Lower lobe of right lung (tissue), 2 donors: ENCODE data around the gene ZNF697. TPM values are rescaled to one million over a fixed set of nuclear protein-coding genes. Genes with fewer than 3 reads are reported as not detected.
"Not testable (repeated sequence)": the region's sequence is repeated elsewhere in the genome, so short reads cannot be mapped to it uniquely, and the experiment has no call there.

Source experiments
- ATAC-seq, 2 donors: fragments of 200-7000 bp; cut with Tn5 transposase; one replicate each; pipeline ENCODE4 v1.9.1; 2020 to 2022; ENCODE audit warnings: mild to moderate bottlenecking in 2 of 2, moderate library complexity in 2 of 2
- DNase-seq: peaks from one replicate; pipeline ENCODE4 v3.0.0-alpha.2; 2020
- H3K27ac ChIP-seq: fragments of 200-600 bp; one replicate; pipeline ENCODE4 v1.8.0; 2022
- H3K27me3 ChIP-seq: fragments of 200-600 bp; one replicate; pipeline ENCODE4 v1.8.0; 2022; ENCODE audit warnings: low read depth
- H3K36me3 ChIP-seq: fragments of 200-600 bp; one replicate; pipeline ENCODE4 v1.8.0; 2022; ENCODE audit warnings: mild to moderate bottlenecking
- H3K4me1 ChIP-seq: fragments of 200-600 bp; one replicate; pipeline ENCODE4 v1.8.0; 2022
- H3K4me3 ChIP-seq: fragments of 200-600 bp; one replicate; pipeline ENCODE4 v1.8.0; 2022; ENCODE audit warnings: mild to moderate bottlenecking
- H3K9me3 ChIP-seq: fragments of 200-600 bp; one replicate; pipeline ENCODE4 v1.8.0; 2022
- CTCF ChIP-seq: fragments of 200-600 bp; IDR thresholded peaks from one replicate; pipeline ENCODE4 v1.8.0; 2022; ENCODE audit warnings: antibody characterized with exemption, mild to moderate bottlenecking
- intact Hi-C: fragments of 100-400 bp; cut with DNase I; formaldehyde crosslinking; loops from one replicate; pipeline ENCODE4 v1.11.0; 2022
- total RNA-seq: library from RNA; stranded (reverse); fragmentation: NEBNext Ultra II Directional; extraction: Animal tissue kit (Norgen Biotek cat#: 25700); gene quantifications from one replicate; pipeline ENCODE4 v1.2.1, GENCODE V29; 2021
- donor health status: DM: no; HTN: yes; CAD: no; lungs with severe emphysema.

ZNF697 gene
- total RNA-seq, 1 donor from 2014 or later = 8.7 TPM

DNA sequence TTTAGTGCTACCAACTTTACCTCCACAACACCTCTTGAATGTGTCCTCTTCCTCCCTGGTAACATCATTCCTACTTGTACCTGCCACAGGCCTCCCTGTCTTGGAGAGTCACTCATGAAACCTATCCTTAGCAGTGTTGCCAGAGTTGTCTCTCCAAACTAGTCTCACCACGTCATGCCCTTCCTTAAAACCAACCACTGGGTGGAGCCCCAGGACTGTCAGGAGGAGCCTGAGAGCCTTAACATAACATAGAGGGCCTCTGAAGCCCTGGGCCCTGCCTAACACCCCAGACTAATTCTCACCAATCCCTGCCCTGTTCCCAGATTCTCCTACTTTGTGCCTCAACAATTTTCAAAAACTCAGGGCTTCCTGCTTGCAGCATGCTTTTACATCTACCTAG, 65.3 kb downstream of the ZNF697 start:
- Histone ChIP-seq H3K36me3 (no peaks in the 10 kb centered on the region), H3K9me3 (no peaks in the 10 kb centered on the region), H3K4me3 (no peak overlapping the region), H3K27me3 (no peaks in the 10 kb centered on the region), H3K4me1 (peaks cover 5% of the 10 kb centered on the region), H3K27ac (no peak overlapping the region)
- ATAC-seq (peak; percentile 89 to 93), DNase-seq (peak; percentile 59)
- peak; percentile 59 for TF ChIP-seq CTCF
- intact Hi-C loops = no loop called here

DNA sequence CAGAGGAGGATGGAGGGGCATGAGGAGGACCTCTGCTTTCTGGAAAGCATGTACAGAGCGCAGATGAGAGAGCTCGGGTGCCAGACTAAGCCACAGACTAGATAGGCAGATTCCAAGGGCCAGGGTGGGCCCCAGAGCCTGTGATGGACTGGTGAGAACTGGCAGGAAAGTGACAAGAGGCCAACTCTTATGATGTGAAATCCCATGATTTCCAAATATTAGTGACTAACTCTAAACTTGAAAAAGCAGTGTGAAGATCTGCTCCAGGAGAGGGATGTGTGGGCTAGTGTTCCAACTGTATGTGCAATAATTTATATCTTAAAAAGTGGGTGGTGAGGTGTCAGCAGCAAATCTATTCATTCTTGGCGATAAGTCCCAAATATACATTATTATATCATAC, 67.0 kb downstream of the ZNF697 start:
- DNase-seq, H3K4me1 ChIP-seq, H3K36me3 ChIP-seq, H3K9me3 ChIP-seq, H3K27me3 ChIP-seq, intact Hi-C loops, H3K27ac ChIP-seq, ATAC-seq, H3K4me3 ChIP-seq: not testable (repeated sequence)

GRCh38 chr1:119573886-119574285, 74.2 kb downstream of the ZNF697 start:
- Histone ChIP-seq H3K9me3 (no peaks in the 10 kb centered on the region), H3K36me3 (no peaks in the 10 kb centered on the region), H3K27me3 (no peaks in the 10 kb centered on the region), H3K27ac (no peak overlapping the region), H3K4me3 (no peak overlapping the region), H3K4me1 (no peaks in the 10 kb centered on the region)
- TF ChIP-seq CTCF = no peak
- intact Hi-C loops = no loop called here
- DNase-seq = no peak
- ATAC-seq = no peak

GRCh38 chr1:119569930-119570622, 78.0 kb downstream of the ZNF697 start:
- H3K36me3 ChIP-seq, H3K4me3 ChIP-seq, H3K27ac ChIP-seq, intact Hi-C loops, DNase-seq, H3K9me3 ChIP-seq, H3K27me3 ChIP-seq: not testable (repeated sequence)
- peak; percentile 45 to 66 for ATAC-seq
- H3K4me1 ChIP-seq = peaks cover 10% of the 10 kb centered on the region

Other genes with a start within 250 kb of the ZNF697 start
- not detected for gene HSD3B2, start 233.1 kb downstream of the ZNF697 start, total RNA-seq
- gene HSD3B1, start 141.1 kb downstream of the ZNF697 start, total RNA-seq = not detected
- gene PHGDH, start 63.7 kb upstream of the ZNF697 start, total RNA-seq = 60.8 TPM
- gene HMGCS2, start 120.6 kb upstream of the ZNF697 start, total RNA-seq = 0.32 TPM
- gene REG4, start 163.2 kb upstream of the ZNF697 start, total RNA-seq = not detected
- gene ADAM30, start 248.2 kb upstream of the ZNF697 start, total RNA-seq = not detected